ENCODE measurements around the gene RS1. TPM values are rescaled to one million over a fixed set of nuclear protein-coding genes. Genes with fewer than 3 reads are reported as not detected.

Gene RS1
- total and polyA plus RNA-seq, 2 donors (not counting 3 experiments of a cell fraction or from before 2014, with no cell fraction given): not detected

GRCh38 chrX:18661273-18661672 is 10.6 kb downstream of the RS1 start:
- DNase-seq (ENCODE audit: low read depth, low spot score) (no peak), FAIRE-seq (no peak)
- no peak for TF ChIP-seq POLR2A (IDR thresholded peaks at IDR 0.05; ENCODE audit: low read depth, low read length)
- Histone ChIP-seq H3K4me3 (replicated peaks in 1 of 3; ENCODE audit: insufficient read depth in 1 of 3, low read depth in 1 of 3, low read length in 3 of 3) (no peak overlapping the region), H3K9me1 (replicated peaks; ENCODE audit: control insufficient read depth, extremely low read depth, insufficient read depth, low read length) (no peaks in the 10 kb centered on the region), H3K9ac (replicated peaks; ENCODE audit: extremely low read depth, insufficient read depth, low read length) (no peak overlapping the region), H3K4me2 (ENCODE audit: insufficient read depth, low read length) (no peak overlapping the region), H3K36me3 (ENCODE audit: control insufficient read depth in 2 of 2, extremely low read depth in 1 of 2, insufficient read depth in 2 of 2, low read length in 2 of 2) (no peaks in the 10 kb centered on the region), H3K4me1 (ENCODE audit: control insufficient read depth, extremely low read depth, insufficient read depth, low read length) (no peaks in the 10 kb centered on the region), H3K27ac (ENCODE audit: insufficient read depth, low read depth, low read length) (no peak overlapping the region), H3K27me3 (ENCODE audit: control insufficient read depth in 2 of 2, insufficient read depth in 2 of 2, low read length in 2 of 2) (no peaks in the 10 kb centered on the region), H3K9me3 (replicated peaks; ENCODE audit: control insufficient read depth, insufficient read depth, low read length) (no peaks in the 10 kb centered on the region), H4K20me1 (replicated peaks; ENCODE audit: control insufficient read depth, extremely low read depth, insufficient read depth, low read length) (no peaks in the 10 kb centered on the region), H3K79me2 (ENCODE audit: control insufficient read depth, insufficient read depth, low read length) (no peaks in the 10 kb centered on the region), H2AFZ (ENCODE audit: low read depth, low read length) (no peak overlapping the region)
- dilution Hi-C loops (cut with MboI; ENCODE audit: extremely low pct_ligation_motif_present, low sequenced_read_pairs) (no loop called here), intact Hi-C loops (cut with micrococcal nuclease) (no loop called here)
- ChIA-PET POLR2A (no interaction called here), CTCF (no interaction called here)
- no TSS peak for BruUV-seq (replicated peaks)

DNA sequence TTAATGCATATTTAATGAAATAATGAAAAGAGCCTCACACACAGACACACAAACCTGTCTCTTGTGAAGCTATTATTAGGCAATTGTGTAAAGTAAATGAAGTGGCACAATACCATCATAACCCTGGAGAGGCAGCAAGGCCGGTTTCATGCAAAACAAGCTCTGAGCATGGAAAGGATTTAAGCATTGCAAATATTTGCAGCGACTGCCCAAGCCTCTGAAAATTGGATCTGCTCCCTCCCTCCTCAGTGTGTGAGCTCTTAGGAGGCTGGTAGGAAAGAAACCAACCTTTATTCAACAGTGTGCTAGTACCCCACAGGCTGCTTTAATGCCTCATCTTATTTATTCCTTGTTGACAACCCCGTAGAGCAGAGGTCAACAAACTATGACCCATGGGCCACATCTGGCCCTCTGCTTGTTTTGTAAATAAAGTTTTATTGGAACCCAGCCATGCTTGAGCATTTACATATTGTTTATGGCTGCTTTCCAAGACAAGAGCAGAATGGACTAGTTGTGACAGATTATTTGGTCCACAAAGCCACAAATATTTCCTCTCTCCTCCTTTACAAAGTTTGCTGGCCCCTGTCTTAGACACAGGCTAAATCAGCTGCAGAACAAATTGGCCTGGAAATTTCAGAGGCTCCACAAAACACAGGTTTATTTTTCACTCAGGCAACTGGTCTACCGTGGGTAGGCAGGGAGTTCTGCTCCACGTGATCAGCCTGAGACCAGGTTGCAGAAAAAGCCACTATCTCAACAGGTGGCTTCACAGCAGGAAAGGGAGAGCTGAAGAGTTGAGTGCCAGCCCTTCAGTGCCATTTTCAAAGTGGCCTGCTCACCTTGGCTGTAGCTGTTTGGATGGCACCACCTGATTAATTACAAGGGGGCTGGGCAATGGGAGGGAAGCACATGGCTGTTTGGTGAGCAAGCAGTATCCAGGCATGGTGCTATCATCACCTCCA is 16.8 kb downstream of the RS1 start:
- no peaks in the 10 kb centered on the region for H3K79me2 ChIP-seq (ENCODE audit: control insufficient read depth, insufficient read depth, low read length)
- H3K27me3 ChIP-seq (ENCODE audit: control insufficient read depth in 2 of 2, insufficient read depth in 2 of 2, low read length in 2 of 2): no peaks in the 10 kb centered on the region
- no peaks in the 10 kb centered on the region for H3K4me1 ChIP-seq (ENCODE audit: control insufficient read depth, extremely low read depth, insufficient read depth, low read length)
- no peaks in the 10 kb centered on the region for H4K20me1 ChIP-seq (replicated peaks; ENCODE audit: control insufficient read depth, extremely low read depth, insufficient read depth, low read length)
- no peak for TF ChIP-seq EZH2 (IDR thresholded peaks at IDR 0.05; ENCODE audit: borderline replicate concordance, low read depth, low read length, severe bottlenecking)
- no peak for TF ChIP-seq POLR2A (IDR thresholded peaks at IDR 0.05; ENCODE audit: low read depth, low read length)
- no peak for TF ChIP-seq FOS (IDR thresholded peaks at IDR 0.05; ENCODE audit: borderline replicate concordance, insufficient read depth, low read length)
- TF ChIP-seq MYC (IDR thresholded peaks at IDR 0.05; ENCODE audit: low read depth, low read length): no peak
- TF ChIP-seq MAX (IDR thresholded peaks at IDR 0.05; ENCODE audit: insufficient read depth, insufficient read length): no peak
- no peak for TF ChIP-seq JUN (IDR thresholded peaks at IDR 0.05; ENCODE audit: borderline replicate concordance, insufficient read depth, insufficient read length, low read depth)
- TF ChIP-seq GATA2 (IDR thresholded peaks at IDR 0.05; ENCODE audit: insufficient read depth, insufficient read length, low read depth, low read length): no peak
- TF ChIP-seq, protein P1, sequence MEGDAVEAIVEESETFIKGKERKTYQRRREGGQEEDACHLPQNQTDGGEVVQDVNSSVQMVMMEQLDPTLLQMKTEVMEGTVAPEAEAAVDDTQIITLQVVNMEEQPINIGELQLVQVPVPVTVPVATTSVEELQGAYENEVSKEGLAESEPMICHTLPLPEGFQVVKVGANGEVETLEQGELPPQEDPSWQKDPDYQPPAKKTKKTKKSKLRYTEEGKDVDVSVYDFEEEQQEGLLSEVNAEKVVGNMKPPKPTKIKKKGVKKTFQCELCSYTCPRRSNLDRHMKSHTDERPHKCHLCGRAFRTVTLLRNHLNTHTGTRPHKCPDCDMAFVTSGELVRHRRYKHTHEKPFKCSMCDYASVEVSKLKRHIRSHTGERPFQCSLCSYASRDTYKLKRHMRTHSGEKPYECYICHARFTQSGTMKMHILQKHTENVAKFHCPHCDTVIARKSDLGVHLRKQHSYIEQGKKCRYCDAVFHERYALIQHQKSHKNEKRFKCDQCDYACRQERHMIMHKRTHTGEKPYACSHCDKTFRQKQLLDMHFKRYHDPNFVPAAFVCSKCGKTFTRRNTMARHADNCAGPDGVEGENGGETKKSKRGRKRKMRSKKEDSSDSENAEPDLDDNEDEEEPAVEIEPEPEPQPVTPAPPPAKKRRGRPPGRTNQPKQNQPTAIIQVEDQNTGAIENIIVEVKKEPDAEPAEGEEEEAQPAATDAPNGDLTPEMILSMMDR (IDR thresholded peaks at IDR 0.05; ENCODE audit: extremely low read depth in 1 of 2, insufficient read depth in 1 of 2, low read depth in 1 of 2, low read length in 2 of 2): no peak
- TF ChIP-seq POLR2AphosphoS5 (IDR thresholded peaks at IDR 0.05; ENCODE audit: insufficient read depth, low read depth, low read length): no peak
- no peaks in the 10 kb centered on the region for H3K9me1 ChIP-seq (replicated peaks; ENCODE audit: control insufficient read depth, extremely low read depth, insufficient read depth, low read length)
- H2AFZ ChIP-seq (ENCODE audit: low read depth, low read length): no peak overlapping the region
- ChIA-PET CTCF (no interaction called here), POLR2A (no interaction called here)
- dilution Hi-C loops (cut with MboI; ENCODE audit: extremely low pct_ligation_motif_present, low sequenced_read_pairs): no loop called here
- H3K27ac ChIP-seq (ENCODE audit: insufficient read depth, low read depth, low read length): no peak overlapping the region
- H3K9me3 ChIP-seq (replicated peaks; ENCODE audit: control insufficient read depth, insufficient read depth, low read length): no peaks in the 10 kb centered on the region
- FAIRE-seq (no peak), DNase-seq (ENCODE audit: low read depth, low spot score) (no peak)
- no TSS peak for BruUV-seq (replicated peaks)
- no peaks in the 10 kb centered on the region for H3K36me3 ChIP-seq (ENCODE audit: control insufficient read depth in 2 of 2, extremely low read depth in 1 of 2, insufficient read depth in 2 of 2, low read length in 2 of 2)
- no peak overlapping the region for H3K9ac ChIP-seq (replicated peaks; ENCODE audit: extremely low read depth, insufficient read depth, low read length)
- H3K4me2 ChIP-seq (ENCODE audit: insufficient read depth, low read length): no peak overlapping the region
- no peak overlapping the region for H3K4me3 ChIP-seq (replicated peaks in 1 of 3; ENCODE audit: insufficient read depth in 1 of 3, low read depth in 1 of 3, low read length in 3 of 3)
- intact Hi-C loops (cut with micrococcal nuclease): no loop called here

Measured in endothelial cell of umbilical vein (primary cell).